Endothelial cell of umbilical vein (primary cell): Measurements from ENCODE around the gene NAV3.

Experiments used
- MAX ChIP-seq: IDR thresholded peaks from 2 replicates; pipeline ENCODE4 v1.6.1; 2011; ENCODE audit not compliant: insufficient read depth, insufficient read length
- POLR2A ChIP-seq: IDR thresholded peaks from 2 replicates; pipeline ENCODE4 v1.6.1; 2012; ENCODE audit warnings: low read depth, mild to moderate bottlenecking, control low read depth, low read length
- TF ChIP-seq, protein P1 (sequence below), 2 donors: IDR thresholded peaks; 1 replicate in 1 of 2; 2 replicates in 1 of 2; pipeline ENCODE4 v1.5.1; 2011; ENCODE audit warnings: low read length in 2 of 2, mild to moderate bottlenecking in 2 of 2, moderate library complexity in 2 of 2, control low read depth in 1 of 2, inconsistent platforms in 1 of 2, low read depth in 1 of 2; ENCODE audit not compliant: insufficient read depth in 1 of 2; ENCODE audit errors: extremely low read depth in 1 of 2

DNA sequence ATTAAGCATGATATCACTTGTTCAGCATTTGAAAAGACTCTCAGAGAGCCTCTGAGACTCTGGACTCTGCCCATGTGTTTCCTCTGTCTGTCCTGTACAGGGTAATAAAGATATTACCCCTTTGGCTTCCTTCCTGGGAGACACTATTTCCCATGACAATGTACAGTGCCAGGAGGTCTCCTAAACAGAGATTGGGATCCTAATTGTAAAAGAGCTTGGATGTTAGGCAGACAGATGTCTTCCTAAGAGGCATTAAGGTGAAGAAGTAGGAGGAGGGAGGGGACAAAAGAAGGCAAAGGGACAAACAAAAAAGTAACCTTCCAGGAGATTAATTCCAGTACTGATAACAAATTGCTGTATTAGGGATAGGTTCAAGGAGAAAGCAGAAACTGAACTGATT lies 45.5 kb upstream of the NAV3 start:
- TF ChIP-seq POLR2A (no peak), MAX (no peak)
- TF ChIP-seq, protein P1, sequence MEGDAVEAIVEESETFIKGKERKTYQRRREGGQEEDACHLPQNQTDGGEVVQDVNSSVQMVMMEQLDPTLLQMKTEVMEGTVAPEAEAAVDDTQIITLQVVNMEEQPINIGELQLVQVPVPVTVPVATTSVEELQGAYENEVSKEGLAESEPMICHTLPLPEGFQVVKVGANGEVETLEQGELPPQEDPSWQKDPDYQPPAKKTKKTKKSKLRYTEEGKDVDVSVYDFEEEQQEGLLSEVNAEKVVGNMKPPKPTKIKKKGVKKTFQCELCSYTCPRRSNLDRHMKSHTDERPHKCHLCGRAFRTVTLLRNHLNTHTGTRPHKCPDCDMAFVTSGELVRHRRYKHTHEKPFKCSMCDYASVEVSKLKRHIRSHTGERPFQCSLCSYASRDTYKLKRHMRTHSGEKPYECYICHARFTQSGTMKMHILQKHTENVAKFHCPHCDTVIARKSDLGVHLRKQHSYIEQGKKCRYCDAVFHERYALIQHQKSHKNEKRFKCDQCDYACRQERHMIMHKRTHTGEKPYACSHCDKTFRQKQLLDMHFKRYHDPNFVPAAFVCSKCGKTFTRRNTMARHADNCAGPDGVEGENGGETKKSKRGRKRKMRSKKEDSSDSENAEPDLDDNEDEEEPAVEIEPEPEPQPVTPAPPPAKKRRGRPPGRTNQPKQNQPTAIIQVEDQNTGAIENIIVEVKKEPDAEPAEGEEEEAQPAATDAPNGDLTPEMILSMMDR (IDR thresholded peaks at IDR 0.05; ENCODE audit: extremely low read depth in 1 of 2, insufficient read depth in 1 of 2, low read depth in 1 of 2, low read length in 2 of 2) = no peak
